ENCODE results near the gene CYB561. TPM values are rescaled to one million over a fixed set of nuclear protein-coding genes. Genes with fewer than 3 reads are reported as not detected.

Gene CYB561
- total and polyA plus RNA-seq, 2 experiments from 2014 or later, result 13.7 to 30.9 TPM

GRCh38 chr17:63426917-63427308 is 19.2 kb downstream of the CYB561 start (continued):
- TF ChIP-seq, protein P1, sequence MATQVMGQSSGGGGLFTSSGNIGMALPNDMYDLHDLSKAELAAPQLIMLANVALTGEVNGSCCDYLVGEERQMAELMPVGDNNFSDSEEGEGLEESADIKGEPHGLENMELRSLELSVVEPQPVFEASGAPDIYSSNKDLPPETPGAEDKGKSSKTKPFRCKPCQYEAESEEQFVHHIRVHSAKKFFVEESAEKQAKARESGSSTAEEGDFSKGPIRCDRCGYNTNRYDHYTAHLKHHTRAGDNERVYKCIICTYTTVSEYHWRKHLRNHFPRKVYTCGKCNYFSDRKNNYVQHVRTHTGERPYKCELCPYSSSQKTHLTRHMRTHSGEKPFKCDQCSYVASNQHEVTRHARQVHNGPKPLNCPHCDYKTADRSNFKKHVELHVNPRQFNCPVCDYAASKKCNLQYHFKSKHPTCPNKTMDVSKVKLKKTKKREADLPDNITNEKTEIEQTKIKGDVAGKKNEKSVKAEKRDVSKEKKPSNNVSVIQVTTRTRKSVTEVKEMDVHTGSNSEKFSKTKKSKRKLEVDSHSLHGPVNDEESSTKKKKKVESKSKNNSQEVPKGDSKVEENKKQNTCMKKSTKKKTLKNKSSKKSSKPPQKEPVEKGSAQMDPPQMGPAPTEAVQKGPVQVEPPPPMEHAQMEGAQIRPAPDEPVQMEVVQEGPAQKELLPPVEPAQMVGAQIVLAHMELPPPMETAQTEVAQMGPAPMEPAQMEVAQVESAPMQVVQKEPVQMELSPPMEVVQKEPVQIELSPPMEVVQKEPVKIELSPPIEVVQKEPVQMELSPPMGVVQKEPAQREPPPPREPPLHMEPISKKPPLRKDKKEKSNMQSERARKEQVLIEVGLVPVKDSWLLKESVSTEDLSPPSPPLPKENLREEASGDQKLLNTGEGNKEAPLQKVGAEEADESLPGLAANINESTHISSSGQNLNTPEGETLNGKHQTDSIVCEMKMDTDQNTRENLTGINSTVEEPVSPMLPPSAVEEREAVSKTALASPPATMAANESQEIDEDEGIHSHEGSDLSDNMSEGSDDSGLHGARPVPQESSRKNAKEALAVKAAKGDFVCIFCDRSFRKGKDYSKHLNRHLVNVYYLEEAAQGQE (IDR thresholded peaks at IDR 0.05; ENCODE audit: unreplicated experiment), result no peak
- TF ChIP-seq STAT1 (IDR thresholded peaks at IDR 0.05; ENCODE audit: unreplicated experiment) (no peak), ZNF331 (CRISPR knock-in tag; IDR thresholded peaks at IDR 0.05; ENCODE audit: low read depth) (no peak), POLR2AphosphoS5 (IDR thresholded peaks at IDR 0.05; ENCODE audit: low read depth) (no peak), CTCF (conservative IDR thresholded peaks at IDR 0.05; ENCODE audit: low read depth in 2 of 2) (no peak), ETS1 (IDR thresholded peaks at IDR 0.05) (no peak), EZH2 (IDR thresholded peaks at IDR 0.05; ENCODE audit: low read depth, unreplicated experiment) (no peak)

DNA sequence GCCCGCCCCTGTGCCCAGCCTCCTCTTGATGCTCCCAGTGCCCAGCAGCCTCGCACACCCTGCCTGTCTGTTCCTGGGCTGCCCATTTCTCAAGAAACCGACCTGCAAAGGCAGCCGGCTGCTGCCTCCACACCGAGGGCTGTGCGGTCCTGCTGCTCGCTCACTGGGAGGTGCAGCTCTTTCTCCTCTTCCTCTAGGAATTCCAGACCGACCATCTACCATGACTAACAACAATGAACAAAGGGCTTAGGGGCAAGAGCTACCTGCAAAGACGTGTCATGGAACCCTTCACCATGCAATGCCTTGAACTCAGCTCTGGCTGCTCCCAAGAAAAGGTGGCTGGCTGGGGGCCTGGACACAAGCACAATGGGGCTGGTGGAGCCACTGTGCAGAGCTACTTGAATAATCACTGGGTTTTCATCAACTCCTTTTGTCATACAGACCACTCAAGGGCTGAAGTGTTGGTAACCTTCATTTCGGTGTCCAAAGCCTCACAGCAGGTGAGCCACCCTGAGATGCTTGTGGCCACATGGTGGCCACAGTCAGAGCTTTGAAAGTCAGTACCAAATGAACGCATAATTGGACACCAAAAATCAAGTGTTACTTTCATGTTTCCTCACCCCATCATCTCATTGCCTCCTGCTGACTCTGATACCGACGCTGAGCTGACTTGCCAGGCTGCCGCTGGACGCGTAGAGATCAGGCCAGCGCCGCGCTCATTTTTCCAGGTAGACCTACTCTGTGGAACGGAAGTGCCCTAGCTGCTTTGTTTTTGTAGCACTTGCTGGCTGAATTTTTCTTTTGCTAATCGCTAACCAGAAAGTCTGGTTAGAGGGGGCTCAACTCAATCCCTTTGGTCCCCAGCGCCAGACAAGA is 19.8 kb downstream of the CYB561 start:
- H3K9me3 Mint-ChIP-seq, result no peaks in the 10 kb centered on the region
- no peak overlapping the region for H3K27ac ChIP-seq (ENCODE audit: low read depth)
- peaks cover 6% of the 10 kb centered on the region for H3K27me3 Mint-ChIP-seq (ENCODE audit: insufficient read depth, low read depth, poor library complexity)
- H3K27me3 ChIP-seq (ENCODE audit: insufficient read depth), result no peaks in the 10 kb centered on the region
- no peak for TF ChIP-seq ZNF114 (CRISPR knock-in tag; IDR thresholded peaks at IDR 0.05)
- no peak for TF ChIP-seq STAT1 (IDR thresholded peaks at IDR 0.05; ENCODE audit: unreplicated experiment)
- TF ChIP-seq EZH2 (IDR thresholded peaks at IDR 0.05; ENCODE audit: low read depth, unreplicated experiment), result no peak
- TF ChIP-seq EZH2phosphoT487 (IDR thresholded peaks at IDR 0.05; ENCODE audit: unreplicated experiment), result no peak
- H2AFZ ChIP-seq, result no peak overlapping the region
- DNase-seq (ENCODE audit: low spot score) (no peak), ATAC-seq (no peak)
- H3K36me3 ChIP-seq (ENCODE audit: insufficient read depth), result no peaks in the 10 kb centered on the region
- no peak overlapping the region for H3K27ac Mint-ChIP-seq
- H4K20me1 ChIP-seq (replicated peaks; ENCODE audit: insufficient read depth), result no peaks in the 10 kb centered on the region
- H3K36me3 Mint-ChIP-seq (ENCODE audit: low read depth), result no peaks in the 10 kb centered on the region
- peaks cover 30% of the 10 kb centered on the region for H3K4me1 ChIP-seq (ENCODE audit: insufficient read depth)
- peaks cover 35% of the 10 kb centered on the region for H3K4me1 Mint-ChIP-seq
- no peaks in the 10 kb centered on the region for H3K79me2 ChIP-seq (replicated peaks; ENCODE audit: insufficient read depth)
- H3K4me3 ChIP-seq, result no peak overlapping the region
- H3K9me2 ChIP-seq (ENCODE audit: insufficient read depth), result no peaks in the 10 kb centered on the region
- H3K4me2 ChIP-seq, result peak overlapping the region; percentile 15; the same call in 1 of the 2 replicates
- peaks cover 3% of the 10 kb centered on the region; the same call in 1 of the 2 replicates for H3F3A ChIP-seq (replicated peaks; ENCODE audit: low read depth)
- no peak overlapping the region for H3K4me3 Mint-ChIP-seq

Data from GM23338 (cell line).